HG03575 (cell line): ENCODE measurements around the gene PSME1.

Experiments
- ATAC-seq: cut with Tn5 transposase; IDR thresholded peaks from one replicate; pipeline ENCODE4 v1.9.1; 2021; ENCODE audit not compliant: unreplicated experiment, insufficient number of reproducible peaks, low FRiP score; ENCODE audit errors: extremely low read depth

PSME1 gene

DNA sequence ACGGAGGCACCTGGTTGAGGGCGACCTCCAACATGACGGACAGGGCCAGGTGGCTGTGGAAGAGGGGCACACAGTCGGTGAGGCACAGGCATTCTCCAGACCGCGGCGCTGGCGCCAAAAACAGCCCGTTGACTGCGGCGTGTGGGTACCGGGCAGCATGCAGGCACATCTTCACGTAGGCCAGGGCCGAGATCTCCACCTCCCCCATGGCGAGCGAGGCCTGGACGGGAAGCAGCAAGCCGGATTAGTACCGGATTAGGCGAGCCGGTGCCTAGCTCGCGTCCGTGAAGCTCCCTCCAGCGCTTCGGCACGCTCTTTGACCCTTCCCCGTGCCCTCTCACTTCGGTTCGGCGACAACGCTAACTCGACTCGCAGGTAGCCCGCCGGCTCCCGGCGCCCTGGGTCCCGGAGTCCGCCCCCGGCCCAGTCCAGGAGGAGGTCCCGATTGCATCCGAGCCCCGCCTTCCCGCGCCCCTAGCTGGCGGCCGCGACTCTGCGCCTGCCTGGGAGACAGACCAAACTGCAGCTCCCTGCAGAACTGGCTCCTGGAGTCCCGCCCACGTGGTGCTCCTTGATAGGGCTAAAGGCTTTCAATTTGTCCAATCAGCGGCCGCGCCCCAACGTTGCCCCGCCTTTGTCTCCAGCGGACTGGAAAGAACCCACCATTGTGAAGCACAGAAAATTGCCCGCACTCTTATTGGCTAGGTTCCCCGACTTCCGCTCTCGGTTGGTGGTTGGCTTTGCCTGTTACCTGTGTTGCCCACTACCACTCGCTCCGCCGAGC, 5.3 kb downstream of the PSME1 start, which contains the start of gene EMC9:
EMC9 (minus strand) TSS at position 495 of the 784 bp plus-strand sequence; CDS start at position 208, 287 bp downstream.
- ATAC-seq: peak; percentile 48

GRCh38 chr14:24143511-24143910, 7.5 kb downstream of the PSME1 start:
- no peak for ATAC-seq

- ATAC-seq: no peak
These were observed 8.5 kb downstream of the PSME1 start for GRCh38 chr14:24144451-24144850.

DNA sequence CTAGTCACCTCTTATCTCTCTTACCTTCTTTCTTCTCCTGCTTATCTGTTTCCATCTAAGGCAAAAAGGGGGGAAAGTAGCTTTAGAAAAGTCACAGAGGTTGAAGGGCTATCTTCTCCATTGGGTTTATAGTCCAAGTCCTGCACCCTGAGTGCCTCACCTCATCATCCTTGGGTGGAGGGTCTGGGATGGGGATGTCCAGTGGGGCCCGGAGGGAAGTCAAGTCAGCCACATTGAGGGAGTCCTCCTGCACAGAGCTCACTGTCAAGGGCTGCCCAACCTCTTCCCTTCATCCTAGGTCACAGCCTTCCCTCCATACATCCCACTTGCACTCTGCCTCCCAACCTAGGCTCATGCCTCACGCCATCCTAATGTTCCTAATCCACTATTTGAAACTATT, 9.2 kb downstream of the PSME1 start:
- ATAC-seq: no peak

DNA sequence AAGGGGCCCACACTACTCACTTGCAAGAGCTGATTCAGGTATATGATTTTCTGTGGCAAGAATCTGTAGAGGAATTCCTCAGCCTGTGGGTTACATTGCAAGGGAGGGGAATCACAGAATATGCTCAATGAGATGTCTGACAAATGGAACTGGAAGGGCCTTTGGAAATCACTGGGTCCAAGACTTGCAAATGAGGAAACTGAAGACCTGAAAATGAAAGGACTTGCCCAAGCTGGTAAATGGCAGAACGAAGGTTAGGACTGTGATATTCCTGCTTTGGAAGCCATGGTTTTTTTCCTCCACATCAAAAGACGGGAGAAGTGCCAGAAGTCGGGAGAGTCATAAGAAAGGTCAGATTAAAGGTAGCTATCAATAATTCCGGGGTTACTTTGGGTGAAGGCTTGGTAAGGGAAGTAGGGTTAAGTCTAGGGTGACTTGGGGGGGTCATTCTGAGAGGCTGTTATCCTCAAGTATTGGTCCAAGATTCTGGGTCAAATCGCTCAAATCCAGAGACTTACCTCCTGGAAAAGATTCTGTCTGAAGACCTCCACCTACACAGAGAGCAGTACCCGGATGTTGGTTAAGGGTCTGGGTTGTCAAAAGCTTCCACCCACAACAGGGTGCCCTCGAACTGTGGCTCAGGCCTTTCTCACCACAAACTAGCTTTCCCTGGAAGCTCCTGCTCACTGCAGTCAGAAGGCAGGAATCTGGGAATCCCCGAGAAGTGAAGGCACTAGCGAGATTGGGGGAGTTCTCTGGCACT, 9.9 kb downstream of the PSME1 start:
- no peak for ATAC-seq

DNA sequence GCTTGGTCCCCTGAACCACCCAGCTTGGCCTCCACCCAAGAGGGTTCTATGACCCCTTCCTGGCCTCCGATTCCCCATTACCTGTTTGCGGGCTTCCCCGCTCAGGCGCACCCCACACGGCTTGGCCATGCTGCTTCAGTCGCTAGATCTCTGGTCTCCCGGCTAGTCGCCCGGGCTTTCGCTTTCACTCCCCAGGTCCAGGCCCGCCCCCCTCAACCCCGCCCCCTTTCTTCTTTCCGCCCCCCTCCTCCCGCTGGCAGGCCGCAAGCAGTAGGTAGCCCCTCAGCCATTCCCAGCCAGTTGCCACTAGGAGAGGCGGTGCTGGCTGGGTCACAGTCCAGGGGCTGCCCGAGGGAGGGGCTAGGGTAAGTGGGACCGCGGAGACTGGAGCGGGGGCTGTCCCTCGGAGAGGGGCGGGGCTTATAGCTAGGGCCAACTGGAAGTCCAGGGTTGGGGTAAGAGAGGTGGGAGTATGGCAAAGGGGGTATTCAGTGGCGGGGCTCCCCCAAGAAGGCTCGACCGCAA, 10.5 kb downstream of the PSME1 start, which contains the start of gene PSME2:
PSME2 (minus strand) TSS at position 158 of the 525 bp plus-strand sequence; CDS start at position 129, 29 bp downstream.
- peak; percentile 31 for ATAC-seq

DNA sequence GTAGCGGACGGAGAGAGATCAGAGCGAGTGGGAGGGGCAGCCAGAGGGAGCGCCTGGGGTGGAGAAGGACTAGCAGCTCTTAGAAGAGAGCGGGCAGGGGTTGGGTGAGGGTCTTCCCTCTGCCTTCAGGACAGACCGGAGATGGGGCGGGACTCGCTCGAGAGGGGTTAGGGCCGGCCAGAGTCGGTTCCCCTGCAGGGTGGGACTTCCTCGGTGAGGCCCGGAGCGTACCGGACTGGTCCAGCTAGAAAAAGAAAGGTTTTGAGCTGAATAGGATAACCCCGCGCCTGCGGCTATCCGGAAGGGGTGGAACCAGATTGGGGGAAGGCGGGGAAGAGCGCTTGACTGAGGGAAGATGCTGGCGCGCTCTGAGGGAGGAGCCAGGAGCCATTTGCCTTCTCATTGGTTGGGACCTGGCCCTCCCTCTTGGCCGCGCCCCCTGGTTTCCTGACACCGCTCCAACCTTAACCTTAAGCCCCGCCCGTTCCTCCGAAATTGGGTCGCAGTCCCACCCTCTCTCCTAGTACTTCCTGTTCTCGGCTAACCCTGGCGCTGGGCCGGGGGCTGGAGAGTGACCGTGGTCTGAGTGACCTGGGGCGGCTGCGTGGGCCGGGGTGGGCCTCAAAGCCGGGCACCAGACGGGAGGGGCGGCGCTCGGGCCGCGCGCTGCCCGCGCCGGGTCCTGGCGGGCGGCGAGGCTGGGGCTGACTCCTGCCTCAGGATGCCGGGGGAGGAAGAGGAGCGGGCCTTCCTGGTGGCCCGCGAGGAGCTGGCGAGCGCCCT, 11.2 kb downstream of the PSME1 start, which contains the start of gene RNF31:
RNF31 (plus strand) TSS at position 521 of the 783 bp plus-strand sequence; CDS start at position 722, 201 bp downstream.
- peak; percentile 67 for ATAC-seq

DNA sequence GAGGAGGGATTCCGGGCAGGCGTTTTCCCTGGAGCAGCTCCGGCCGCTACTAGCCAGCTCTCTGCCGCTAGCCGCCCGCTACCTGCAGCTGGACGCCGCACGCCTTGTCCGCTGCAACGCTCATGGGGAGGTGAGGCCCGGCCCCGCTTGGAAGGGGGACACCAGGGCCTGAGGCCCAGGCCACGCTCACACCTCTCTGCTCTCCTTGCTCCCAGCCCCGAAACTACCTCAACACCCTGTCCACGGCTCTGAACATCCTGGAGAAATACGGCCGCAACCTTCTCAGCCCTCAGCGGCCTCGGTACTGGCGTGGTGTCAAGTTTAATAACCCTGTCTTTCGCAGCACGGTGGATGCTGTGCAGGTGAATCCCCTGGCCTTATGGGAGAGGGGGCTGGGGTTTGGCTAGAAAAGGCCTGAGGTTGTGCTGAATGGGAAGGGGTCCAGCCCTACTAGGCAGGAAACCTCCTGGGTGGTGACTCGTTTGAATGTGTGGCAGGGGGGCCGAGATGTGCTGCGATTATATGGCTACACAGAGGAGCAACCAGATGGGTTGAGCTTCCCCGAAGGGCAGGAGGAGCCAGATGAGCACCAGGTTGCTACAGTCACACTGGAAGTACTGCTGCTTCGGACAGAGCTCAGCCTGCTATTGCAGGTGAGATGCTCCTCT, 11.9 kb downstream of the PSME1 start:
- ATAC-seq: no peak

DNA sequence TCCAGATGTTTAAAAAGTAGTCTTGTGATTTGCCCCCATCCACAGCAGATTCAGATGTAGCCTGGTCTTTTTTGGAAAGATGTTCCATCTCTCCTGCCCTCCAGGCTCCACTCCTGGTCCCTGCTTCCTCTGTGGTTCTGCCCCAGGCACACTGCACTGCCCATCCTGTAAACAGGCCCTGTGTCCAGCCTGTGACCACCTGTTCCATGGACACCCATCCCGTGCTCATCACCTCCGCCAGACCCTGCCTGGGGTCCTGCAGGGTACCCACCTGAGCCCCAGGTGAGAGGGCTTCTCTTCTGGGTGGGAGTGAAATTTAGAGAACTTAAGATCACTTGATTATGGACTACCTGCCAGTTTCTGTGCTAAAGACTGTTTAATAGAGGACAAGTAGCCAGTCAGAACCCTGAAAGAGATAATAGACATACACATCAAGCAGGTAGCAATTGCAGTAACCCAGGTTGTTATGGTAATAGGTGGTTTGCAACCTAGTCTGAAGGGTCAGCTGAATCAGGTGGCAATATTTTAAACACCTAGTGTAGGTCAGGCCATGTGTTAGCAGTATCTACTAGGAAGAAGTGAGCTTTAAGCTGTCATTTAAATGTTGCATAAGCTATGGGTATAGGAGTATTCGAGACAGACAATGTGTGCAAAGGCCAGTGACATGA, 13.4 kb downstream of the PSME1 start:
- no peak for ATAC-seq

GRCh38 chr14:24150061-24150460, 14.1 kb downstream of the PSME1 start:
- ATAC-seq: no peak

DNA sequence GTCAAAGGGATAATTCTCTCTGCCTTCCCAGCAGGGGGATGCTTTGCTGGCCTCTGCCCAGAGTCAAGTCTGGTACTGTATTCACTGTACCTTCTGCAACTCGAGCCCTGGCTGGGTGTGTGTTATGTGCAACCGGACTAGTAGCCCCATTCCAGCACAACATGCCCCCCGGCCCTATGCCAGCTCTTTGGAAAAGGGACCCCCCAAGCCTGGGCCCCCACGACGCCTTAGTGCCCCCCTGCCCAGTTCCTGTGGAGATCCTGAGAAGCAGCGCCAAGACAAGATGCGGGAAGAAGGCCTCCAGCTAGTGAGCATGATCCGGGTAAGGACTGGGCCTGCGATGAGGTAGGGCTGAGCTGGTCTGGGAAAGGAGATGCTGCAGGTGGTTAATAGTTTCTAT, 14.6 kb downstream of the PSME1 start:
- ATAC-seq: no peak

DNA sequence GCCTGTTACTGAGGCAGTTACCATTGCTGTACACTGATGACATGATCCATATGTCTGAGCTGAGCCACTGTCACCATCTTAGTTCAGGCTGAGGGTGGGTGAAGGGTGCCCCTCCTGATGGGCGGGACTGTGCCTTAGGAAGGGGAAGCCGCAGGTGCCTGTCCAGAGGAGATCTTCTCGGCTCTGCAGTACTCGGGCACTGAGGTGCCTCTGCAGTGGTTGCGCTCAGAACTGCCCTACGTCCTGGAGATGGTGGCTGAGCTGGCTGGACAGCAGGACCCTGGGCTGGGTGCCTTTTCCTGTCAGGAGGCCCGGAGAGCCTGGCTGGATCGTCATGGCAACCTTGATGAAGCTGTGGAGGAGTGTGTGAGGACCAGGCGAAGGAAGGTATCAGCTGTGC, 15.0 kb downstream of the PSME1 start:
- no peak for ATAC-seq

DNA sequence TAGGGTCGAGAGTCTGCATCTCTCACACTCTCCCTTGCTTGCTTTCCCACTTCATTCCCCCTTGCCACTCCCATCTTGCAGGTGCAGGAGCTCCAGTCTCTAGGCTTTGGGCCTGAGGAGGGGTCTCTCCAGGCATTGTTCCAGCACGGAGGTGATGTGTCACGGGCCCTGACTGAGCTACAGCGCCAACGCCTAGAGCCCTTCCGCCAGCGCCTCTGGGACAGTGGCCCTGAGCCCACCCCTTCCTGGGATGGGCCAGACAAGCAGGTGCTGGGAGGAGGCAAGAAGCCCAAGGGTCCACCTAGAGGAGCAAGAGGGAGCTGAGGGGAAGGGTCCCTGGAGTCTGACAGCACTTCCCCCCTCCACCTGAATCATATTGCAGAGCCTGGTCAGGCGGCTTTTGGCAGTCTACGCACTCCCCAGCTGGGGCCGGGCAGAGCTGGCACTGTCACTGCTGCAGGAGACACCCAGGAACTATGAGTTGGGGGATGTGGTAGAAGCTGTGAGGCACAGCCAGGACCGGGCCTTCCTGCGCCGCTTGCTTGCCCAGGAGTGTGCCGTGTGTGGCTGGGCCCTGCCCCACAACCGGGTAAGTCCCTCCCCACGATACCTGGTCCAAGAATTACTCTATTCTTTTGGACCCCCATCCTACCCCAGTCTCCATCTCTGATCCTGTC, 15.5 kb downstream of the PSME1 start:
- ATAC-seq: no peak

DNA sequence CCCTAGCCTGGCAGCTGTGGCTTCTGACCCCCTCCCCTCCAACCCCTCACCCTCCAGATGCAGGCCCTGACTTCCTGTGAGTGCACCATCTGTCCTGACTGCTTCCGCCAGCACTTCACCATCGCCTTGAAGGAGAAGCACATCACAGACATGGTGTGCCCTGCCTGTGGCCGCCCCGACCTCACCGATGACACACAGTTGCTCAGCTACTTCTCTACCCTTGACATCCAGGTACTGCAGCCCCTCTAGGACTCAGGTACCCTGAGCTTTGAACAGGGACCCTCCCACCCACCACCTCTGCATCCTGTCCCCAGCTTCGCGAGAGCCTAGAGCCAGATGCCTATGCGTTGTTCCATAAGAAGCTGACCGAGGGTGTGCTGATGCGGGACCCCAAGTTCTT, 19.1 kb downstream of the PSME1 start:
- ATAC-seq: no peak

DNA sequence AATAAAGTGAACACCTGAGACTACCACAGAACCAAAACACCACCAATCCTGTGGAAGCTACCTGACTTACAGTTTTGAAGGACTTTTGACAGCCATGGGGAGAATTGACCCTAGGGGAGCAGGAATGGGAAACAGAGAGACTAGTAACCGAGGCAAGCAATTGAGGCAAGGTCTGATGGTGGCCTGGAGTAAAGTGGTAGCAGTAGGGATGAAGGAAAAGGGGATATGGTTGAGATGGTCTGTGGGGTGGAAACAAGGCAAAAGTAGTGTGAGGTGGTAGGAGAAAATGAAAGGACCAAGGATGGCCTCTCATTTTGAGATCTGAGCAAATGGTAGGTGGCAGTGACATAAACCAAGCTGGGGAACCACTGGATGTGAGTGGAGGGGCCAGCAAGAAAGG, 20.8 kb downstream of the PSME1 start:
- no peak for ATAC-seq

GRCh38 chr14:24157331-24157730, 21.3 kb downstream of the PSME1 start:
- ATAC-seq: no peak

- ATAC-seq: no peak
These were observed 23.9 kb downstream of the PSME1 start for GRCh38 chr14:24159777-24160498.
